Right renal pelvis (tissue), 4 donors: ENCODE measurements around the gene NOVA2. TPM values are rescaled to one million over a fixed set of nuclear protein-coding genes. Genes with fewer than 3 reads are reported as not detected.

Experiments
- DNase-seq, 4 donors: peaks; one replicate each; pipeline ENCODE4 v3.0.0-alpha.2; 2013; ENCODE audit warnings: low read depth in 4 of 4, low spot score in 3 of 4, missing footprints in 1 of 4
- polyA plus RNA-seq, 4 donors: library from polyadenylated mRNA; unstranded; fragments of 120-200 nt; gene quantifications; one replicate each; pipeline ENCODE4 v1.2.1, GENCODE V29; 2013; ENCODE audit not compliant: insufficient read length in 4 of 4

The NOVA2 gene
- polyA plus RNA-seq, 4 donors, result 4.3 to 5.3 (median 4.4) TPM

GRCh38 chr19:46000491-46001246, 27.0 kb upstream of the NOVA2 start:
- DNase-seq, result no peak

- no peak for DNase-seq
Observed at GRCh38 chr19:45999653-46000121, 26.0 kb upstream of the NOVA2 start.

GRCh38 chr19:45998834-45999233, 25.2 kb upstream of the NOVA2 start:
- DNase-seq, result no peak

- no peak for DNase-seq
Observed at GRCh38 chr19:45996933-45997332, 23.3 kb upstream of the NOVA2 start.

- DNase-seq, result no peak
Observed at GRCh38 chr19:45995715-45996385, 22.2 kb upstream of the NOVA2 start.

GRCh38 chr19:45994998-45995714, 21.5 kb upstream of the NOVA2 start, which contains the start of gene CCDC61:
Gene CCDC61, plus strand, starts transcription at chr19:45995467. Its CDS starts 7,552 bp downstream, at chr19:46003019.
- DNase-seq, result peak; percentile 96 to 100 (median 100)

- DNase-seq, result no peak
Observed at GRCh38 chr19:45994456-45994997, 20.9 kb upstream of the NOVA2 start.

GRCh38 chr19:45990113-45990728, 16.6 kb upstream of the NOVA2 start:
- DNase-seq, result no peak

GRCh38 chr19:45985321-45985720, 11.7 kb upstream of the NOVA2 start:
- no peak for DNase-seq

- no peak for DNase-seq
Observed at GRCh38 chr19:45981350-45981749, 7.7 kb upstream of the NOVA2 start.

- DNase-seq, result no peak
Observed at GRCh38 chr19:45978156-45978555, 4.5 kb upstream of the NOVA2 start.

- DNase-seq, result no peak
Observed at GRCh38 chr19:45976178-45976577, 2.5 kb upstream of the NOVA2 start.

GRCh38 chr19:45975306-45976070, 1.8 kb upstream of the NOVA2 start:
- no peak for DNase-seq

GRCh38 chr19:45972947-45973540, 621 bp downstream of the NOVA2 start:
- no peak for DNase-seq

- no peak for DNase-seq
Observed at GRCh38 chr19:45972081-45972946, 1.4 kb downstream of the NOVA2 start.

- no peak for DNase-seq
Observed at GRCh38 chr19:45971260-45971902, 2.3 kb downstream of the NOVA2 start.

GRCh38 chr19:45969676-45970075, 4.0 kb downstream of the NOVA2 start:
- DNase-seq, result no peak

- no peak for DNase-seq
Observed at GRCh38 chr19:45968626-45969025, 5.0 kb downstream of the NOVA2 start.
